Measurements from ENCODE around the gene BAG5. TPM values are rescaled to one million over a fixed set of nuclear protein-coding genes. Genes with fewer than 3 reads are reported as not detected.

BAG5 gene
- total and polyA plus RNA-seq, 5 experiments from 2014 or later, result 39.0 to 48.5 (median 46.9) TPM

- Mint-ChIP-seq H3K4me1 (peaks cover 0 to 2% (median under 1%) of the 10 kb centered on the region in 4 donors), H3K27me3 (no peaks in the 10 kb centered on the region), H3K4me3 (no peak overlapping the region), H3K9me3 (no peaks in the 10 kb centered on the region), H3K27ac (peak overlapping the region in 2 of 10 donors; percentile 4 to 48), H3K36me3 (peaks cover 0 to 44% (median 5%) of the 10 kb centered on the region in 3 donors)
- POLR2A ChIA-PET, result no interaction called here
- no peak for DNase-seq
- no peak for ATAC-seq
These were observed 22.0 kb upstream of the BAG5 start for GRCh38 chr14:103584326-103584915.

- POLR2A ChIA-PET, result no interaction called here
- no peak overlapping the region for H3K4me3 Mint-ChIP-seq
- no peak overlapping the region for H3K27ac Mint-ChIP-seq
- no peak for ATAC-seq
- no peaks in the 10 kb centered on the region for H3K9me3 Mint-ChIP-seq
- H3K4me1 Mint-ChIP-seq, result no peaks in the 10 kb centered on the region
- no peaks in the 10 kb centered on the region for H3K27me3 Mint-ChIP-seq
- peaks cover 0 to 48% (median 5%) of the 10 kb centered on the region in 3 donors for H3K36me3 Mint-ChIP-seq
- DNase-seq, result no peak
These were observed 19.7 kb upstream of the BAG5 start for GRCh38 chr14:103581954-103582703.

- Mint-ChIP-seq H3K4me1 (no peaks in the 10 kb centered on the region), H3K27ac (peak overlapping the region in 1 of 10 donors; percentile 43), H3K36me3 (peaks cover 0 to 51% (median 5%) of the 10 kb centered on the region in 3 donors), H3K27me3 (no peaks in the 10 kb centered on the region), H3K4me3 (no peak overlapping the region), H3K9me3 (no peaks in the 10 kb centered on the region)
- DNase-seq, result no peak
- POLR2A ChIA-PET, result no interaction called here
- no peak for ATAC-seq
These were observed 18.7 kb upstream of the BAG5 start for GRCh38 chr14:103581206-103581605.

GRCh38 chr14:103578401-103579075 lies 16.1 kb upstream of the BAG5 start:
- Mint-ChIP-seq H3K27ac (no peak overlapping the region), H3K27me3 (no peaks in the 10 kb centered on the region), H3K36me3 (peaks cover 0 to 63% (median 5%) of the 10 kb centered on the region in 3 donors), H3K9me3 (no peaks in the 10 kb centered on the region), H3K4me3 (no peak overlapping the region), H3K4me1 (no peaks in the 10 kb centered on the region)
- ATAC-seq (no peak), DNase-seq (no peak)
- POLR2A ChIA-PET, result no interaction called here

- DNase-seq (no peak), ATAC-seq (no peak)
- Mint-ChIP-seq H3K27me3 (no peaks in the 10 kb centered on the region), H3K4me1 (no peaks in the 10 kb centered on the region), H3K36me3 (peaks cover 0 to 67% (median 6%) of the 10 kb centered on the region in 3 donors), H3K27ac (peak overlapping the region in 2 of 10 donors; percentile 34 to 60), H3K9me3 (no peaks in the 10 kb centered on the region), H3K4me3 (no peak overlapping the region)
- POLR2A ChIA-PET, result interaction anchor here (0.5 to 0.6 kb wide), 2 partner anchors 10 to 46 kb away, joined by 3 read pairs; no protein-coding TSS in a partner anchor
These were observed 14.0 kb upstream of the BAG5 start for GRCh38 chr14:103576371-103577024.

- Mint-ChIP-seq H3K4me3 (no peak overlapping the region), H3K9me3 (no peaks in the 10 kb centered on the region), H3K27me3 (no peaks in the 10 kb centered on the region), H3K36me3 (peaks cover 0 to 61% (median 6%) of the 10 kb centered on the region in 3 donors), H3K27ac (peak overlapping the region in 3 of 10 donors; percentile 41 to 73 (median 63)), H3K4me1 (no peaks in the 10 kb centered on the region)
- DNase-seq (no peak), ATAC-seq (no peak)
- POLR2A ChIA-PET, result no interaction called here
These were observed 12.3 kb upstream of the BAG5 start for GRCh38 chr14:103574707-103575285.

GRCh38 chr14:103574104-103574503 lies 11.6 kb upstream of the BAG5 start:
- peaks cover 0 to 63% (median 6%) of the 10 kb centered on the region in 3 donors for H3K36me3 Mint-ChIP-seq
- no peak for DNase-seq
- H3K9me3 Mint-ChIP-seq, result no peaks in the 10 kb centered on the region
- POLR2A ChIA-PET, result interaction anchor here (0.6 kb wide), 1 partner anchor 61 kb away, joined by 3 read pairs; no protein-coding TSS in a partner anchor
- peaks cover 0 to 4% (median 1%) of the 10 kb centered on the region in 4 donors for H3K4me1 Mint-ChIP-seq
- H3K27me3 Mint-ChIP-seq, result no peaks in the 10 kb centered on the region
- H3K4me3 Mint-ChIP-seq, result no peak overlapping the region
- no peak overlapping the region for H3K27ac Mint-ChIP-seq
- ATAC-seq, result no peak

- Mint-ChIP-seq H3K27me3 (no peaks in the 10 kb centered on the region), H3K4me1 (peaks cover 5 to 23% (median 16%) of the 10 kb centered on the region in 4 donors), H3K4me3 (no peak overlapping the region), H3K9me3 (no peaks in the 10 kb centered on the region), H3K36me3 (peaks cover 0 to 32% (median 6%) of the 10 kb centered on the region in 3 donors), H3K27ac (no peak overlapping the region)
- POLR2A ChIA-PET, result interaction anchor here (0.6 kb wide), 1 partner anchor 1523 kb away, joined by 3 read pairs; no protein-coding TSS in a partner anchor
- DNase-seq (no peak), ATAC-seq (no peak)
These were observed 7.0 kb upstream of the BAG5 start for GRCh38 chr14:103569408-103569807.

GRCh38 chr14:103568952-103569351 lies 6.5 kb upstream of the BAG5 start:
- DNase-seq, result no peak
- Mint-ChIP-seq H3K4me1 (peaks cover 5 to 27% (median 17%) of the 10 kb centered on the region in 4 donors), H3K36me3 (peaks cover 0 to 28% (median 6%) of the 10 kb centered on the region in 3 donors), H3K27ac (peak overlapping the region in 1 of 10 donors; percentile 22), H3K4me3 (no peak overlapping the region), H3K9me3 (no peaks in the 10 kb centered on the region), H3K27me3 (no peaks in the 10 kb centered on the region)
- ATAC-seq, result no peak
- POLR2A ChIA-PET, result interaction anchor here (0.6 kb wide), 1 partner anchor 1522 kb away, joined by 3 read pairs; no protein-coding TSS in a partner anchor

GRCh38 chr14:103563844-103564505 lies 1.5 kb upstream of the BAG5 start:
- peak overlapping the region; percentile 87 to 98 (median 90) for H3K4me3 Mint-ChIP-seq
- no peaks in the 10 kb centered on the region for H3K27me3 Mint-ChIP-seq
- DNase-seq, result no peak
- POLR2A ChIA-PET, result interaction anchor here (0.7 to 2.4 kb wide), 3 partner anchors 58 to 170 kb away, joined by 3 to 12 read pairs (median 5); partner anchors contain the start of gene KLC1
- H3K36me3 Mint-ChIP-seq, result peaks cover 0 to 28% (median 4%) of the 10 kb centered on the region in 3 donors
- H3K9me3 Mint-ChIP-seq, result no peaks in the 10 kb centered on the region
- no peak for ATAC-seq
- peaks cover 27 to 66% (median 49%) of the 10 kb centered on the region in 4 donors for H3K4me1 Mint-ChIP-seq
- H3K27ac Mint-ChIP-seq, result peak overlapping the region in 7 of 10 donors; percentile 49 to 88 (median 74)

GRCh38 chr14:103563226-103563620 lies 766 bp upstream of the BAG5 start:
- H3K27me3 Mint-ChIP-seq, result no peaks in the 10 kb centered on the region

More at GRCh38 chr14:103563226-103563620, 766 bp upstream of the BAG5 start:
- Mint-ChIP-seq H3K4me1 (peaks cover 27 to 72% (median 53%) of the 10 kb centered on the region in 4 donors), H3K9me3 (no peaks in the 10 kb centered on the region), H3K36me3 (peaks cover 0 to 35% (median 6%) of the 10 kb centered on the region in 3 donors), H3K27ac (peak overlapping the region; percentile 84 to 95 (median 88)), H3K4me3 (peak overlapping the region; percentile 87 to 98 (median 90))
- ATAC-seq (peak in 1 of 2 donors; percentile 17), DNase-seq (peak in 1 of 10 donors; percentile 26)
- POLR2A ChIA-PET, result interaction anchor here (2.1 to 2.4 kb wide), 2 partner anchors 43 to 66 kb away, joined by 9 to 12 read pairs; partner anchors contain the start of gene KLC1

All from naive thymus-derived CD8-positive, alpha-beta T cell (primary cell).